Esophagus squamous epithelium (tissue), 5 donors: ENCODE measurements around the gene SUCLG2. TPM values are rescaled to one million over a fixed set of nuclear protein-coding genes. Genes with fewer than 3 reads are reported as not detected.
A peak's percentile ranks its signal among the peaks of the same experiment; 100 is the strongest.

Experiments used
- DNase-seq: peaks from one replicate; lab custom pipeline; 2025; lab: John Stamatoyannopoulos, UW
- H3K27ac ChIP-seq, 4 donors: fragments of 200-600 bp; sonication (generic); one replicate each; pipeline ENCODE4 v1.5.1; 2016 to 2019; ENCODE audit warnings: mild to moderate bottlenecking in 1 of 4
- H3K27me3 ChIP-seq, 4 donors: fragments of 200-600 bp; sonication (generic); 1 replicate in 3 of 4; 2 replicates in 1 of 4; pipeline versions ENCODE4 v1.5.1 to v1.6.0; 2017 to 2021; ENCODE audit warnings: antibody characterized with exemption in 1 of 4
- H3K36me3 ChIP-seq, 3 donors: fragments of 200-600 bp; sonication (generic); one replicate each; pipeline ENCODE4 v1.5.1; 2016 to 2019
- H3K4me1 ChIP-seq, 3 donors: fragments of 200-600 bp; sonication (generic); one replicate each; pipeline ENCODE4 v1.5.1; 2017 to 2019
- H3K4me3 ChIP-seq, 4 donors: fragments of 200-600 bp; sonication (generic); 1 replicate in 3 of 4; 2 replicates in 1 of 4; pipeline ENCODE4 v1.5.1; 2016 to 2019; ENCODE audit warnings: mild to moderate bottlenecking in 2 of 4, moderate library complexity in 1 of 4
- H3K9me3 ChIP-seq, 3 donors: fragments of 200-600 bp; sonication (generic); one replicate each; pipeline ENCODE4 v1.5.1; 2016 to 2019
- POLR2A ChIP-seq, 4 donors: fragments of 450-650 bp; IDR thresholded peaks; one replicate each; pipeline ENCODE4 v1.6.1; 2017; ENCODE audit warnings: antibody characterized with exemption in 4 of 4, mild to moderate bottlenecking in 4 of 4, moderate library complexity in 3 of 4
- WGBS, 2 donors: methylation state at CpG; one replicate each; pipeline ENCODE4 v1.1.5; 2018; 5-methylcytosine and 5-hydroxymethylcytosine counted together
- intact Hi-C: fragments of 100-400 bp; cut with DNase I; formaldehyde crosslinking; loops from one replicate; pipeline ENCODE4 v1.15.0; 2022
- total RNA-seq, 4 donors: library from RNA; depleted of rRNA; stranded (reverse); fragments of >200 nt; gene quantifications; one replicate each; pipeline ENCODE4 v1.1.0, GENCODE V29; 2016
- TF ChIP-seq, protein P1 (sequence below), 6 experiments: fragments of 450-650 bp in 4 of 6; fragments of 200-600 bp in 2 of 6; sonication (generic) in 2 of 6; IDR thresholded peaks; one replicate each; pipeline ENCODE4 v1.5.1; 2016 to 2019; ENCODE audit warnings: antibody characterized with exemption in 6 of 6, mild to moderate bottlenecking in 4 of 6, moderate library complexity in 4 of 6
- donor health status: DM: yes; HTN: yes; CAD: no.

SUCLG2 gene
- total RNA-seq, 4 donors from 2014 or later, result 29.4 to 55.4 (median 38.8) TPM

DNA sequence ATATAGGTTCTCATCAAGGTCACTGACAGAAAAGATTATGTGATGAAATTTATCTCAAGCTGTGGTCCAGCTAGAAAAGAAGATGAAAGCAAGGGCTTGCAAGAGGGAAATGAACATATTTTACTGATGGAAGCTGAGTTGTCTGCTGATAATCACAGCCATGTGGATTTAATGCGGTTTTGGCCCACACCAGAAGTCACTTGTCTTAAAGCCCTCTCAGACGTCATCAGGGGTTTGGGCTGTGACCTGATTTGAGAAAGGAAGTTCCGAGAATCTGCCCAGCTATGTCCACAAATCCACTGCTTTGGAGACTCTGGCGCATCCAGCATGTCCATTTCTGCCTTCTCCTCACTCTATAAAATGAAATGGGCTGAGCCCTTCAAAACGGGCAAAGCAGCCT lies 278.4 kb downstream of the SUCLG2 start:
- 83 to 87% methylated on average over 5 of the region's 5 CpGs for WGBS, 2 donors
- no peak for DNase-seq
- intact Hi-C loops, result no loop called here

GRCh38 chr3:67362686-67363085 lies 291.7 kb downstream of the SUCLG2 start:
- TF ChIP-seq POLR2A (IDR thresholded peaks at IDR 0.05), result no peak
- TF ChIP-seq, protein P1, sequence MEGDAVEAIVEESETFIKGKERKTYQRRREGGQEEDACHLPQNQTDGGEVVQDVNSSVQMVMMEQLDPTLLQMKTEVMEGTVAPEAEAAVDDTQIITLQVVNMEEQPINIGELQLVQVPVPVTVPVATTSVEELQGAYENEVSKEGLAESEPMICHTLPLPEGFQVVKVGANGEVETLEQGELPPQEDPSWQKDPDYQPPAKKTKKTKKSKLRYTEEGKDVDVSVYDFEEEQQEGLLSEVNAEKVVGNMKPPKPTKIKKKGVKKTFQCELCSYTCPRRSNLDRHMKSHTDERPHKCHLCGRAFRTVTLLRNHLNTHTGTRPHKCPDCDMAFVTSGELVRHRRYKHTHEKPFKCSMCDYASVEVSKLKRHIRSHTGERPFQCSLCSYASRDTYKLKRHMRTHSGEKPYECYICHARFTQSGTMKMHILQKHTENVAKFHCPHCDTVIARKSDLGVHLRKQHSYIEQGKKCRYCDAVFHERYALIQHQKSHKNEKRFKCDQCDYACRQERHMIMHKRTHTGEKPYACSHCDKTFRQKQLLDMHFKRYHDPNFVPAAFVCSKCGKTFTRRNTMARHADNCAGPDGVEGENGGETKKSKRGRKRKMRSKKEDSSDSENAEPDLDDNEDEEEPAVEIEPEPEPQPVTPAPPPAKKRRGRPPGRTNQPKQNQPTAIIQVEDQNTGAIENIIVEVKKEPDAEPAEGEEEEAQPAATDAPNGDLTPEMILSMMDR (IDR thresholded peaks at IDR 0.05), result no peak
- Histone ChIP-seq H3K27ac (no peak overlapping the region), H3K27me3 (no peaks in the 10 kb centered on the region), H3K4me1 (no peaks in the 10 kb centered on the region), H3K9me3 (no peaks in the 10 kb centered on the region), H3K36me3 (no peaks in the 10 kb centered on the region), H3K4me3 (no peak overlapping the region)
- WGBS, 2 donors, result 39 to 44% methylated on average over 4 of the region's 4 CpGs
- DNase-seq, result no peak
- intact Hi-C loops, result no loop called here

More for the DNA sequence above, 278.4 kb downstream of the SUCLG2 start:
- Histone ChIP-seq H3K9me3 (no peaks in the 10 kb centered on the region), H3K27ac (no peak overlapping the region), H3K4me3 (no peak overlapping the region), H3K27me3 (no peaks in the 10 kb centered on the region), H3K4me1 (no peaks in the 10 kb centered on the region), H3K36me3 (peaks cover 0 to 16% (median 0%) of the 10 kb centered on the region in 3 donors)
- no peak for TF ChIP-seq POLR2A (IDR thresholded peaks at IDR 0.05)
- TF ChIP-seq, protein P1 (IDR thresholded peaks at IDR 0.05), result no peak

GRCh38 chr3:67361770-67362169 lies 292.6 kb downstream of the SUCLG2 start:
- H3K4me3 ChIP-seq, result no peak overlapping the region
- TF ChIP-seq, protein P1 (IDR thresholded peaks at IDR 0.05), result no peak
- TF ChIP-seq POLR2A (IDR thresholded peaks at IDR 0.05), result no peak
- H3K27me3 ChIP-seq, result no peaks in the 10 kb centered on the region
- H3K27ac ChIP-seq, result no peak overlapping the region
- intact Hi-C loops, result no loop called here
- no peaks in the 10 kb centered on the region for H3K36me3 ChIP-seq
- H3K4me1 ChIP-seq, result no peaks in the 10 kb centered on the region
- no peak for DNase-seq
- H3K9me3 ChIP-seq, result no peaks in the 10 kb centered on the region

DNA sequence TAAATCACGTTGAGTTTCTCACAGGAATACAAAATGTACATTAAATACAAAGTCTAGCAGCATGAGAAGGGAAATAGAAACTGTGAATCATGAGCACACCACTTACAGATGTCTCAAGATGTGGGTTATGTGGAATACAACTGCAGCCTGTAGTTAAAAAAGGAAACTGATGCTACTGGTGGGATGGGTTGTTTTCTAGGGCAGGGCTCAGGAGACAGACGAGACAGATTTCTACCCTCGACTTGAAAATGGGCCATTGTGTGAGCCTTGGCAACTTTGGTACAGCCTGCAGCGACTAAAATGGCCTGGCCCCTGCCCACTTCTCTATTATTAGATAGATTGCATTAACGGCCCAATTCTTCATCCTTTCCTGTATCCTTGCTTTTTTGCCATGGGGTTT lies 293.1 kb downstream of the SUCLG2 start:
- TF ChIP-seq, protein P1 (IDR thresholded peaks at IDR 0.05), result no peak
- TF ChIP-seq POLR2A (IDR thresholded peaks at IDR 0.05), result no peak
- Histone ChIP-seq H3K4me1 (no peaks in the 10 kb centered on the region), H3K4me3 (no peak overlapping the region), H3K27me3 (no peaks in the 10 kb centered on the region), H3K9me3 (no peaks in the 10 kb centered on the region), H3K27ac (no peak overlapping the region), H3K36me3 (no peaks in the 10 kb centered on the region)
- intact Hi-C loops, result no loop called here
- WGBS, 2 donors, result 46 to 59% methylated on average over 5 of the region's 5 CpGs
- no peak for DNase-seq

GRCh38 chr3:67357610-67358458 lies 296.6 kb downstream of the SUCLG2 start:
- TF ChIP-seq POLR2A (IDR thresholded peaks at IDR 0.05), result no peak
- TF ChIP-seq, protein P1 (IDR thresholded peaks at IDR 0.05), result peak in 2 of 6 experiments; percentile 16 to 18
- no peaks in the 10 kb centered on the region for H3K36me3 ChIP-seq
- no peak overlapping the region for H3K27ac ChIP-seq
- intact Hi-C loops, result no loop called here
- H3K4me1 ChIP-seq, result no peaks in the 10 kb centered on the region
- no peaks in the 10 kb centered on the region for H3K27me3 ChIP-seq
- DNase-seq, result no peak
- no peaks in the 10 kb centered on the region for H3K9me3 ChIP-seq
- 27 to 40% methylated on average over 5 of the region's 5 CpGs for WGBS, 2 donors
- H3K4me3 ChIP-seq, result no peak overlapping the region
